K562 (cell line): ENCODE results near the gene NIPSNAP3A. TPM values are rescaled to one million over a fixed set of nuclear protein-coding genes. Genes with fewer than 3 reads are reported as not detected.

ENCODE experiments used
- CBX1 ChIP-seq: sonication (generic); IDR thresholded peaks from 2 replicates; pipeline ENCODE4 v1.6.1; 2016; ENCODE audit warnings: antibody characterized with exemption, low read depth, mild to moderate bottlenecking
- ETV5 ChIP-seq: sonication (generic); formaldehyde crosslinking; IDR thresholded peaks from 2 replicates; pipeline ENCODE4 v1.4.0; 2020; ENCODE audit warnings: low read depth, mild to moderate bottlenecking, missing genetic modification reagents
- FOSL1 ChIP-seq: fragments of 200-800 bp; sonication (Bioruptor generic); conservative IDR thresholded peaks from 2 replicates; pipeline ENCODE4 v1.6.1; 2016; ENCODE audit warnings: missing genetic modification characterization, missing compliant biosample characterization
- IRF2 ChIP-seq: sonication (generic); formaldehyde crosslinking; IDR thresholded peaks from 2 replicates; pipeline ENCODE4 v1.8.1; 2022; ENCODE audit warnings: mild to moderate bottlenecking, missing genetic modification reagents
- JUNB ChIP-seq: fragments of 450-650 bp; formaldehyde crosslinking; conservative IDR thresholded peaks from 2 replicates; pipeline ENCODE4 v1.4.0; 2020; ENCODE audit warnings: mild to moderate bottlenecking
- NCOA2 ChIP-seq, 2 experiments: fragments of 450-650 bp; IDR thresholded peaks; 2 replicates each; pipeline ENCODE4 v1.6.1; 2018; ENCODE audit warnings: mild to moderate bottlenecking in 2 of 2, moderate library complexity in 1 of 2; ENCODE audit not compliant: partially characterized antibody in 2 of 2
- NFIC ChIP-seq: fragments of 450-650 bp; IDR thresholded peaks from 2 replicates; pipeline ENCODE4 v1.6.1; 2017; ENCODE audit warnings: mild to moderate bottlenecking, inconsistent platforms
- PKNOX1 ChIP-seq: fragments of 450-650 bp; IDR thresholded peaks from 2 replicates; pipeline ENCODE4 v1.6.1; 2016
- RFX5 ChIP-seq: IDR thresholded peaks from 2 replicates; pipeline ENCODE4 v1.6.1; 2011; ENCODE audit warnings: low read depth, mild to moderate bottlenecking, improper control_type of control experiment, low read length
- SMARCC2 ChIP-seq: fragments of 450-650 bp; IDR thresholded peaks from 2 replicates; pipeline ENCODE4 v1.6.1; 2017; ENCODE audit warnings: antibody characterized with exemption, moderate library complexity, mild to moderate bottlenecking, low read depth
- XRCC3 ChIP-seq: fragments of 450-650 bp; IDR thresholded peaks from 2 replicates; pipeline ENCODE4 v1.6.1; 2017; ENCODE audit warnings: mild to moderate bottlenecking, moderate library complexity
- ZNF143 ChIP-seq: sonication (generic); formaldehyde crosslinking; IDR thresholded peaks from 2 replicates; pipeline ENCODE4 v1.9.0; 2022; ENCODE audit warnings: mild to moderate bottlenecking, missing genetic modification reagents
- ZNF263 ChIP-seq: sonication (generic); formaldehyde crosslinking; IDR thresholded peaks from 2 replicates; pipeline ENCODE4 v1.8.0; 2022; ENCODE audit warnings: mild to moderate bottlenecking, missing genetic modification reagents, borderline replicate concordance
- polyA plus RNA-seq, 8 experiments: library from polyadenylated mRNA; depleted of rRNA in 4 of 8; stranded (reverse) in 5 of 8; unstranded in 3 of 8; fragments of >200 nt; fragmentation: Nextera tagmentation in 2 of 8; fragmentation: Illumina TruSeq in 1 of 8; extraction: Ambion mirVana in 2 of 8; extraction: Trizol in 1 of 8; gene quantifications; 2 replicates each; pipeline versions ENCODE4 v1.2.1 to v1.2.3, GENCODE V29; 2011 to 2014; ENCODE audit warnings: inconsistent platforms in 1 of 8, missing spikeins in 1 of 8
- total RNA-seq, 7 experiments: library from RNA; depleted of rRNA in 6 of 7; stranded (reverse); fragments of >200 nt in 6 of 7; fragmentation: Illumina TruSeq in 2 of 7; extraction: Trizol in 2 of 7; gene quantifications; 2 replicates each; pipeline versions ENCODE4 v1.2.1 to v1.2.3, GENCODE V29; 2011 to 2021; ENCODE audit warnings: low replicate concordance in 1 of 7
- TF ChIP-seq, protein P1 (sequence below): fragments of 450-650 bp; IDR thresholded peaks from 2 replicates; pipeline ENCODE4 v1.6.1; 2016; ENCODE audit warnings: mild to moderate bottlenecking, moderate library complexity
- TF ChIP-seq, protein P2 (sequence below): sonication (generic); formaldehyde crosslinking; IDR thresholded peaks from 2 replicates; pipeline ENCODE4 v1.9.0; 2022; ENCODE audit warnings: mild to moderate bottlenecking, missing genetic modification reagents

The NIPSNAP3A gene
- total and polyA plus RNA-seq, 9 of the 15 experiments (the other 6 are each of a cell fraction or from before 2014, with no cell fraction given): 25.3 to 132 (median 40.5) TPM

DNA sequence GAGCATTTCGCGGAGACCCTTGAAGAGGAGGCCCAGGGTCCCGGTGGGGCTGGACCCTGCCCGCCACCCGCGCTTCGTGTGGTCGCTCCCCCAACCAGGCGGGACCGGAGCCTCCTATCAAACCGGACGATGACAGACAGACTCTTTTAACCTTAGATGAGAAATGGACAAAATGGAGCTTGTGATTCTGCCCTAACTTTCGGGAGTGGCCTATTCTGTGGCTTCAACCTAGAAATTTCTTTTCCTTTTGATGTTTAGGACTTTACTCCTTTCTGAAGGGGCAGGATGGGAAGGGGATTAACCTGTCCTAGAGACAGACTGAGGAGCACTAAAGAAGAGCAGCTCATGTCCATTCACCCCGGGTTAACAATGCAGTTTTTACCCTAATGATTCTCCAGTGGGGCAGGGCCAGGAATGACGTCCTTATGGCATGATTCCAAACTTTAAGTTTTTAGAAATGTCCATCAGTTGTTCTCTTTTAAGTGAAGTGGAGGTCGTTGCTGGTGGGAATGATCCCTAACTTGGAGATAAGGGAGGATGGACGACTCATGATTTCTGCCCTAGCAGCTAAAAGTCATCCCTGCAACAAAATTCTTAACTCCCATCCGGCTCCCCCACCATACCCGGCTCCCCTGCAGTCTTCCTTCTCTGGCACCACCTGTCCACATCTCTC is 1.0 kb downstream of the NIPSNAP3A start (continued):
- TF ChIP-seq, protein P1, sequence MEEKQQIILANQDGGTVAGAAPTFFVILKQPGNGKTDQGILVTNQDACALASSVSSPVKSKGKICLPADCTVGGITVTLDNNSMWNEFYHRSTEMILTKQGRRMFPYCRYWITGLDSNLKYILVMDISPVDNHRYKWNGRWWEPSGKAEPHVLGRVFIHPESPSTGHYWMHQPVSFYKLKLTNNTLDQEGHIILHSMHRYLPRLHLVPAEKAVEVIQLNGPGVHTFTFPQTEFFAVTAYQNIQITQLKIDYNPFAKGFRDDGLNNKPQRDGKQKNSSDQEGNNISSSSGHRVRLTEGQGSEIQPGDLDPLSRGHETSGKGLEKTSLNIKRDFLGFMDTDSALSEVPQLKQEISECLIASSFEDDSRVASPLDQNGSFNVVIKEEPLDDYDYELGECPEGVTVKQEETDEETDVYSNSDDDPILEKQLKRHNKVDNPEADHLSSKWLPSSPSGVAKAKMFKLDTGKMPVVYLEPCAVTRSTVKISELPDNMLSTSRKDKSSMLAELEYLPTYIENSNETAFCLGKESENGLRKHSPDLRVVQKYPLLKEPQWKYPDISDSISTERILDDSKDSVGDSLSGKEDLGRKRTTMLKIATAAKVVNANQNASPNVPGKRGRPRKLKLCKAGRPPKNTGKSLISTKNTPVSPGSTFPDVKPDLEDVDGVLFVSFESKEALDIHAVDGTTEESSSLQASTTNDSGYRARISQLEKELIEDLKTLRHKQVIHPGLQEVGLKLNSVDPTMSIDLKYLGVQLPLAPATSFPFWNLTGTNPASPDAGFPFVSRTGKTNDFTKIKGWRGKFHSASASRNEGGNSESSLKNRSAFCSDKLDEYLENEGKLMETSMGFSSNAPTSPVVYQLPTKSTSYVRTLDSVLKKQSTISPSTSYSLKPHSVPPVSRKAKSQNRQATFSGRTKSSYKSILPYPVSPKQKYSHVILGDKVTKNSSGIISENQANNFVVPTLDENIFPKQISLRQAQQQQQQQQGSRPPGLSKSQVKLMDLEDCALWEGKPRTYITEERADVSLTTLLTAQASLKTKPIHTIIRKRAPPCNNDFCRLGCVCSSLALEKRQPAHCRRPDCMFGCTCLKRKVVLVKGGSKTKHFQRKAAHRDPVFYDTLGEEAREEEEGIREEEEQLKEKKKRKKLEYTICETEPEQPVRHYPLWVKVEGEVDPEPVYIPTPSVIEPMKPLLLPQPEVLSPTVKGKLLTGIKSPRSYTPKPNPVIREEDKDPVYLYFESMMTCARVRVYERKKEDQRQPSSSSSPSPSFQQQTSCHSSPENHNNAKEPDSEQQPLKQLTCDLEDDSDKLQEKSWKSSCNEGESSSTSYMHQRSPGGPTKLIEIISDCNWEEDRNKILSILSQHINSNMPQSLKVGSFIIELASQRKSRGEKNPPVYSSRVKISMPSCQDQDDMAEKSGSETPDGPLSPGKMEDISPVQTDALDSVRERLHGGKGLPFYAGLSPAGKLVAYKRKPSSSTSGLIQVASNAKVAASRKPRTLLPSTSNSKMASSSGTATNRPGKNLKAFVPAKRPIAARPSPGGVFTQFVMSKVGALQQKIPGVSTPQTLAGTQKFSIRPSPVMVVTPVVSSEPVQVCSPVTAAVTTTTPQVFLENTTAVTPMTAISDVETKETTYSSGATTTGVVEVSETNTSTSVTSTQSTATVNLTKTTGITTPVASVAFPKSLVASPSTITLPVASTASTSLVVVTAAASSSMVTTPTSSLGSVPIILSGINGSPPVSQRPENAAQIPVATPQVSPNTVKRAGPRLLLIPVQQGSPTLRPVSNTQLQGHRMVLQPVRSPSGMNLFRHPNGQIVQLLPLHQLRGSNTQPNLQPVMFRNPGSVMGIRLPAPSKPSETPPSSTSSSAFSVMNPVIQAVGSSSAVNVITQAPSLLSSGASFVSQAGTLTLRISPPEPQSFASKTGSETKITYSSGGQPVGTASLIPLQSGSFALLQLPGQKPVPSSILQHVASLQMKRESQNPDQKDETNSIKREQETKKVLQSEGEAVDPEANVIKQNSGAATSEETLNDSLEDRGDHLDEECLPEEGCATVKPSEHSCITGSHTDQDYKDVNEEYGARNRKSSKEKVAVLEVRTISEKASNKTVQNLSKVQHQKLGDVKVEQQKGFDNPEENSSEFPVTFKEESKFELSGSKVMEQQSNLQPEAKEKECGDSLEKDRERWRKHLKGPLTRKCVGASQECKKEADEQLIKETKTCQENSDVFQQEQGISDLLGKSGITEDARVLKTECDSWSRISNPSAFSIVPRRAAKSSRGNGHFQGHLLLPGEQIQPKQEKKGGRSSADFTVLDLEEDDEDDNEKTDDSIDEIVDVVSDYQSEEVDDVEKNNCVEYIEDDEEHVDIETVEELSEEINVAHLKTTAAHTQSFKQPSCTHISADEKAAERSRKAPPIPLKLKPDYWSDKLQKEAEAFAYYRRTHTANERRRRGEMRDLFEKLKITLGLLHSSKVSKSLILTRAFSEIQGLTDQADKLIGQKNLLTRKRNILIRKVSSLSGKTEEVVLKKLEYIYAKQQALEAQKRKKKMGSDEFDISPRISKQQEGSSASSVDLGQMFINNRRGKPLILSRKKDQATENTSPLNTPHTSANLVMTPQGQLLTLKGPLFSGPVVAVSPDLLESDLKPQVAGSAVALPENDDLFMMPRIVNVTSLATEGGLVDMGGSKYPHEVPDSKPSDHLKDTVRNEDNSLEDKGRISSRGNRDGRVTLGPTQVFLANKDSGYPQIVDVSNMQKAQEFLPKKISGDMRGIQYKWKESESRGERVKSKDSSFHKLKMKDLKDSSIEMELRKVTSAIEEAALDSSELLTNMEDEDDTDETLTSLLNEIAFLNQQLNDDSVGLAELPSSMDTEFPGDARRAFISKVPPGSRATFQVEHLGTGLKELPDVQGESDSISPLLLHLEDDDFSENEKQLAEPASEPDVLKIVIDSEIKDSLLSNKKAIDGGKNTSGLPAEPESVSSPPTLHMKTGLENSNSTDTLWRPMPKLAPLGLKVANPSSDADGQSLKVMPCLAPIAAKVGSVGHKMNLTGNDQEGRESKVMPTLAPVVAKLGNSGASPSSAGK: peak; percentile 2; the same call in 1 of the 2 replicates
- TF ChIP-seq, protein P2, sequence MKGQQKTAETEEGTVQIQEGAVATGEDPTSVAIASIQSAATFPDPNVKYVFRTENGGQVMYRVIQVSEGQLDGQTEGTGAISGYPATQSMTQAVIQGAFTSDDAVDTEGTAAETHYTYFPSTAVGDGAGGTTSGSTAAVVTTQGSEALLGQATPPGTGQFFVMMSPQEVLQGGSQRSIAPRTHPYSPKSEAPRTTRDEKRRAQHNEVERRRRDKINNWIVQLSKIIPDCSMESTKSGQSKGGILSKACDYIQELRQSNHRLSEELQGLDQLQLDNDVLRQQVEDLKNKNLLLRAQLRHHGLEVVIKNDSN (CRISPR knock-in tag): 0 out of 2 replicates have a peak, but pooled peaks have one; percentile 16
- TF ChIP-seq RFX5 (no peak), PKNOX1 (peak; percentile 28; the same call in 1 of the 2 replicates), NFIC (peak; percentile 80), XRCC3 (no peak), FOSL1 (tag) (0 out of 2 replicates have a peak, but pooled peaks have one; percentile 13), SMARCC2 (no peak), ETV5 (CRISPR knock-in tag) (peak; percentile 32; the same call in 1 of the 2 replicates), CBX1 (0 out of 2 replicates have a peak, but pooled peaks have one; percentile 3), IRF2 (CRISPR knock-in tag) (no peak), NCOA2 (IDR thresholded peaks at IDR 0.05; ENCODE audit: partially characterized antibody in 2 of 2) (peak in 1 of 2 experiments; percentile 5), ZNF263 (CRISPR knock-in tag) (peak; percentile 70; the same call in 1 of the 2 replicates), JUNB (CRISPR knock-in tag) (no peak), ZNF143 (CRISPR knock-in tag) (0 out of 2 replicates have a peak, but pooled peaks have one; percentile 22)
